ENCODE results near the gene HDLBP.

GRCh38 chr2:241310917-241311566, 4.4 kb downstream of the HDLBP start:
- TF ChIP-seq CTCF (IDR thresholded peaks at IDR 0.05; ENCODE audit: insufficient read depth, low read depth, low read length): no peak
- TF ChIP-seq EZH2 (IDR thresholded peaks at IDR 0.05; ENCODE audit: insufficient read depth, low read length): no peak

Data from astrocyte (in vitro differentiated cells and primary cell).